SK-N-MC (cell line): ENCODE results near the gene ARHGAP44.

Experiments
- DNase-seq: peaks from one replicate; pipeline ENCODE4 v3.0.0-alpha.2; 2011; ENCODE audit warnings: low read depth, low spot score
- H3K27ac ChIP-seq: fragments of 200-600 bp; sonication (generic); 2 replicates; pipeline ENCODE4 v1.5.1; 2016; ENCODE audit warnings: mixed run types
- H3K36me3 ChIP-seq: fragments of 200-600 bp; sonication (generic); 2 replicates; pipeline ENCODE4 v1.6.1; 2017; ENCODE audit warnings: antibody characterized with exemption, low read length, mixed read lengths; ENCODE audit not compliant: insufficient read depth
- H3K4me3 ChIP-seq: fragments of 200-600 bp; sonication (generic); 2 replicates; pipeline ENCODE4 v1.5.1; 2016
- H3K9ac ChIP-seq: fragments of 200-600 bp; sonication (generic); 2 replicates; pipeline ENCODE4 v1.8.0; 2017; ENCODE audit warnings: mixed run types, mixed read lengths; ENCODE audit not compliant: insufficient read length
- H3K9me3 ChIP-seq: fragments of 200-600 bp; sonication (generic); 2 replicates; pipeline ENCODE4 v1.6.1; 2017; ENCODE audit warnings: low read depth, mild to moderate bottlenecking, antibody characterized with exemption, low read length, moderate library complexity, mixed read lengths
- EZH2 ChIP-seq: fragments of 200-600 bp; sonication (generic); IDR thresholded peaks from one replicate; pipeline ENCODE4 v1.6.1; 2017; ENCODE audit warnings: antibody characterized with exemption
- FOXP2 ChIP-seq: optimal IDR thresholded peaks from 2 replicates; pipeline ENCODE3; 2011; ENCODE audit warnings: mild to moderate bottlenecking, moderate library complexity; ENCODE audit not compliant: insufficient read depth; ENCODE audit errors: extremely low read length, control extremely low read depth
- POLR2AphosphoS5 ChIP-seq: IDR thresholded peaks from 2 replicates; pipeline ENCODE4 v1.6.1; 2012; ENCODE audit warnings: mild to moderate bottlenecking, low read depth, low read length, borderline replicate concordance

Gene ARHGAP44

DNA sequence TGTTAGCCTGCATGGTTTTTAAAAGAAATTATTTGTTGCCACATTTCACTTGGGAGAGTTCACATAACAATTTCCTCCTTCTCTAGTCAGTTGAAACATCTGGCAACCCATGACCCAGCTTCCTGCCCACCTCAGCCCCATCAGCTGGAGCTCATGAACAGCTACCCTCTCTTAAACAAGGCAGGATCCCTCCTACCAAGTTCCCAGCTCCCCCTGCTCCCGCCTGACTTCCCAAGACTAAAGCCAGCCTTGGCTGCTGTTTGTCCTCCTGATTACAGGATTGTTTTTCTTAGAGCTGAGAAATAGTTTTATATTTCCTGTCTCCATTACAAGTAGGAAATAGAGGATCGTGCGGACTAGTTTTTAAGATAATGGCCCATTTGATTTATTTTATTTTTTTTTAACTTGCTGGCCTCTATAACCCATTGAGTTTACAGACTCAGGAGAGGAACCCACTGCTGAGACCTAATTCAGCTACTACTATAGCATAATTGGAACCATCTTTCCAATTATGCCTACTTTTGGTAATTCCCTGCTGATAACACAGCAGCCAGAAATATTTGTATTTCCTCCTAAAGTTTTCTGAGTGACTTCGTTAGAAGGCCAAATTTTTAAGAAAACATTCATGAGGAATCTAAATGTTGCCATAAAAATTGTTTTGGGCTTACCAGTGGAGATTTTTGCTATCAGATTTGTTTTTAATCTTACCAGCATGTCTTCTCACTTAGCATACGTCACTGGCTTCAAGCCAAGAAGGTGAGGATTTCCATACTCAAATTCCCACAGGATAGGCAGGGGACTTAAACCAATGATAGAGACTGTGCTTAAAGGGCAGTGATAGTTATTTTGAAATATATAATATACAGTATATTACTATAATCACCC lies 138.5 kb downstream of the ARHGAP44 start:
- no peaks in the 10 kb centered on the region for H3K9me3 ChIP-seq
- DNase-seq: peak; percentile 10
- H3K27ac ChIP-seq: no peak overlapping the region
- no peak overlapping the region for H3K9ac ChIP-seq
- no peak for TF ChIP-seq POLR2AphosphoS5
- TF ChIP-seq FOXP2: no peak
- no peaks in the 10 kb centered on the region for H3K36me3 ChIP-seq
- no peak overlapping the region; the same call in 1 of the 2 replicates for H3K4me3 ChIP-seq

DNA sequence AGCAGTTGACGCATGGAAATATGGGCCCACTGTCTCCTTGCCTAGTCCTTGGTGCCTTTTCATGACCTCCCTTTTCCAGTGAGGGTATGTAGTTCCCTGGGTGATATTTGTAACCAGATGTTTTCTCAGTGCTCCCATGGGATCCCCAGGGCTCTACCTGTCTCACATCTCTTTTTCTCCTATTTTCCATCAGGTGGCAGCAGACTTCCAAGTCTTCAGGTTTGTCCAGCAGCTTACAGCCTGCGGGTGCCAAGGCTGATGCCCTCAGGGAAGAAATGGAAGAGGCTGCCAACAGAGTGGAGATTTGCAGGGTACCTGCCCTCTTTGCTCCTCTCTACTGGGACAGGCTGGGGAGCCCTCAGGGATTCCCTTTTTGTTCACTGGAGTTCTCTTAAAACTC lies 139.4 kb downstream of the ARHGAP44 start:
- H3K27ac ChIP-seq: no peak overlapping the region
- no peak overlapping the region for H3K4me3 ChIP-seq
- TF ChIP-seq EZH2: no peak
- TF ChIP-seq POLR2AphosphoS5: no peak
- no peak overlapping the region for H3K9ac ChIP-seq
- DNase-seq: no peak
- no peaks in the 10 kb centered on the region for H3K36me3 ChIP-seq
- H3K9me3 ChIP-seq: no peaks in the 10 kb centered on the region

GRCh38 chr17:12936501-12936900 lies 147.2 kb downstream of the ARHGAP44 start:
- no peak for DNase-seq
- no peak for TF ChIP-seq EZH2
- TF ChIP-seq FOXP2: no peak
- no peak for TF ChIP-seq POLR2AphosphoS5
- H3K9me3 ChIP-seq: no peaks in the 10 kb centered on the region

GRCh38 chr17:12940699-12941098 lies 151.4 kb downstream of the ARHGAP44 start:
- no peak overlapping the region for H3K27ac ChIP-seq
- DNase-seq: no peak
- H3K9me3 ChIP-seq: no peaks in the 10 kb centered on the region
- H3K36me3 ChIP-seq: no peaks in the 10 kb centered on the region
- H3K9ac ChIP-seq: no peak overlapping the region
- H3K4me3 ChIP-seq: no peak overlapping the region
- TF ChIP-seq FOXP2: no peak

More at GRCh38 chr17:12936501-12936900, 147.2 kb downstream of the ARHGAP44 start:
- no peak overlapping the region for H3K4me3 ChIP-seq
- H3K27ac ChIP-seq: no peak overlapping the region
- no peaks in the 10 kb centered on the region for H3K36me3 ChIP-seq
- no peak overlapping the region for H3K9ac ChIP-seq

- H3K9me3 ChIP-seq: no peaks in the 10 kb centered on the region
- no peak overlapping the region for H3K9ac ChIP-seq
- TF ChIP-seq EZH2 (no peak), FOXP2 (no peak)
These were observed 157.7 kb downstream of the ARHGAP44 start for GRCh38 chr17:12947047-12947446.

GRCh38 chr17:12952012-12952411 lies 162.7 kb downstream of the ARHGAP44 start:
- Histone ChIP-seq H3K9me3 (no peaks in the 10 kb centered on the region), H3K36me3 (no peaks in the 10 kb centered on the region), H3K9ac (no peak overlapping the region), H3K4me3 (no peak overlapping the region), H3K27ac (no peak overlapping the region)
- no peak for DNase-seq
- TF ChIP-seq POLR2AphosphoS5 (no peak), FOXP2 (no peak), EZH2 (no peak)

More at GRCh38 chr17:12947047-12947446, 157.7 kb downstream of the ARHGAP44 start:
- DNase-seq: no peak
- H3K36me3 ChIP-seq: no peaks in the 10 kb centered on the region
- no peak overlapping the region for H3K4me3 ChIP-seq
- no peak overlapping the region for H3K27ac ChIP-seq

DNA sequence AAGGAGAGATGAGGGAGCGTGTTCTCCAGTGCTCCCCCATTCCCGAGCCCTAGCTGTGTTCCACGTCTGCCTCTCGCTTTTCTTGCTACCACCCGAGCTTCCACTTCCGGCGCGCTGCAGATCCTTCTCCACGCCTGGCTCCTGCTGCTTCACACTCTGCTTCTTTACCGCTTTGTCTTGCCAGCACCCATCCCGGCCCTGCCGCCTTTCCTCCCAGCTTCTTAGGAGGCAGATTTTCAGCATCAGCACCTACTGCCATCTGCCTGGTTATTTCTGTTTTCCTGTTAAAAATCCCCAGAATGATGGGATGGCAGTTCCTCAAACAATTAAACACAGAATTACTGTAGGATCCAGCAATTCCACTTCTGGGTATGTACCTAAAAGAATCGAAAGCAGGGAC lies 163.9 kb downstream of the ARHGAP44 start:
- no peaks in the 10 kb centered on the region for H3K36me3 ChIP-seq
- TF ChIP-seq FOXP2: no peak
- no peak for TF ChIP-seq POLR2AphosphoS5
- TF ChIP-seq EZH2: no peak

DNA sequence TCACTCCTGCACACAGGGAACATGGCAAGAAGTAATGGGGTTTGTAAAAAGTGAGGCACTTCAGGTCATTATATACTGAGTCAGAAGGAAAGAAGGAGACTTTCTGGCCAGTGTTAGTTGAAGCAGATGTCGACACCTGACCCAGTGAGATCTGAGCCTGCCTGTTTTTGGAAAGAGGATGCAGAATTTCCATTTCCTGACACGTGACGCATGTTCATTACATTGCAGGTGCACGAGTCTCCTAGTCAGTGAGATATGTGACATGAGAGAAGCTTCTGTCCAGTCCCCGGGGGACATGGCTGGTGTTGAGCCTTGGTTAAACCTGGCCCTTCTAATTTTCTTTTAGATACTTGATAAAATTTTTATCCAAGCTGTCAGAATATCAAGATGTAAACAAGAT lies 166.2 kb downstream of the ARHGAP44 start:
- Histone ChIP-seq H3K27ac (no peak overlapping the region), H3K36me3 (no peaks in the 10 kb centered on the region)

More for the DNA sequence above, 163.9 kb downstream of the ARHGAP44 start:
- no peaks in the 10 kb centered on the region for H3K9me3 ChIP-seq
- DNase-seq: no peak
- H3K4me3 ChIP-seq: no peak overlapping the region
- H3K27ac ChIP-seq: no peak overlapping the region
- H3K9ac ChIP-seq: no peak overlapping the region

GRCh38 chr17:12958786-12959185 lies 169.5 kb downstream of the ARHGAP44 start:
- Histone ChIP-seq H3K27ac (no peak overlapping the region), H3K4me3 (no peak overlapping the region), H3K9ac (no peak overlapping the region), H3K9me3 (no peaks in the 10 kb centered on the region), H3K36me3 (no peaks in the 10 kb centered on the region)
- no peak for DNase-seq
- TF ChIP-seq FOXP2 (no peak), EZH2 (no peak), POLR2AphosphoS5 (no peak)

More for the DNA sequence above, 166.2 kb downstream of the ARHGAP44 start:
- Histone ChIP-seq H3K9me3 (no peaks in the 10 kb centered on the region), H3K9ac (no peak overlapping the region), H3K4me3 (no peak overlapping the region)
- no peak for TF ChIP-seq EZH2
- no peak for TF ChIP-seq POLR2AphosphoS5
- TF ChIP-seq FOXP2: no peak
- DNase-seq: no peak
